ENCODE results near the gene NAIF1.
"Not testable (repeated sequence)": the region's sequence is repeated elsewhere in the genome, so short reads cannot be mapped to it uniquely, and the experiment has no call there.

The NAIF1 gene

DNA sequence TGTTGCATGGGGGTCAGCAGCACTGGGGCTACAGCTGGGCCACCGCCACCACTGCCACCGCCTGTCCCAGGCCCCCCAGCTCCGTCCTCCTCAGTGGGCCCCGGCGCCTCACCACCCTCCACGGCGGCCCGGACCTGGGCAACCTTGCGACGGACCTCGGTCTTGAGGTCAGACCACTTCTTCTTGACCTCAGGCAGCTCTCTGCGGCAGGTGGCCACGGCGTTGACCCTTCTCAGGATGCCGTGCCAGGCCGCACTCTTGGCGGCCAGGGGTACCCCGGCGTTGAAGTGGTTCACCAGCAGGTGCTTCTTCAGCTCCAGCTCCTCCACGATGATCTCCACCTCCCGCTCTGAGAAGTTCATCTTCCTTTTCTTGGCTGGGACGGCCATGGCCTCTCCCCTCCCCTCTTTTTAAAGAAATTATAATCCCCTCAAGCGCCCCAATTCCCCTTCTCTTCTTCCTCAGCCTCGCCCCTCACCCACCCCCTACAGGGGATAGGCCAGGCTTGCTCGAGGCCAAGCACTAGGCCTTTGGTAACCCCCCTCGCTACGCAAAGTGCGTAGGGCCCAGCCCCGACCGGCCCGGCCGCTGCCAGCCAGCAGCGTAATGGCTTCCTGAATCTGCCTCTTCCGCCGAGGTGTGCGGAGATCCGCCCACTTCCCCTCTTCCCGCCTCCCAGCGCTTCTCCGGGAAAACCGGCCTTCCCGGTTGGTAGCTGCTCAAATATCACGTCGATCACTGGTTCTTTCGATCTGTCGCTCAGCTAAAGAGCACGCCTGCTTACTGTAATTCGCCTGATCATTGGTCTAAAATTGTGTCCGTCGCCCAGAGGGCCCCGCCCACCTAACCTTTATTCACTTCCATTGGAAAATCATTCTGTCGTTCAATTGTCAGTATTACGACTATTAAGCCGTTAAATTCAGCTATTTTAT is at the start of gene NAIF1:
Gene NAIF1 (minus strand): TSS at position 608 of the 932 bp plus-strand sequence. CDS start 219 bp downstream, at position 389.
- DNase-seq (ENCODE audit: low read depth in 2 of 2, low spot score in 1 of 2) = peak; percentile 86 to 93

GRCh38 chr9:128116104-128117083 is 49.3 kb upstream of the NAIF1 start:
- no peak for DNase-seq (ENCODE audit: low read depth in 2 of 2, low spot score in 1 of 2)

DNA sequence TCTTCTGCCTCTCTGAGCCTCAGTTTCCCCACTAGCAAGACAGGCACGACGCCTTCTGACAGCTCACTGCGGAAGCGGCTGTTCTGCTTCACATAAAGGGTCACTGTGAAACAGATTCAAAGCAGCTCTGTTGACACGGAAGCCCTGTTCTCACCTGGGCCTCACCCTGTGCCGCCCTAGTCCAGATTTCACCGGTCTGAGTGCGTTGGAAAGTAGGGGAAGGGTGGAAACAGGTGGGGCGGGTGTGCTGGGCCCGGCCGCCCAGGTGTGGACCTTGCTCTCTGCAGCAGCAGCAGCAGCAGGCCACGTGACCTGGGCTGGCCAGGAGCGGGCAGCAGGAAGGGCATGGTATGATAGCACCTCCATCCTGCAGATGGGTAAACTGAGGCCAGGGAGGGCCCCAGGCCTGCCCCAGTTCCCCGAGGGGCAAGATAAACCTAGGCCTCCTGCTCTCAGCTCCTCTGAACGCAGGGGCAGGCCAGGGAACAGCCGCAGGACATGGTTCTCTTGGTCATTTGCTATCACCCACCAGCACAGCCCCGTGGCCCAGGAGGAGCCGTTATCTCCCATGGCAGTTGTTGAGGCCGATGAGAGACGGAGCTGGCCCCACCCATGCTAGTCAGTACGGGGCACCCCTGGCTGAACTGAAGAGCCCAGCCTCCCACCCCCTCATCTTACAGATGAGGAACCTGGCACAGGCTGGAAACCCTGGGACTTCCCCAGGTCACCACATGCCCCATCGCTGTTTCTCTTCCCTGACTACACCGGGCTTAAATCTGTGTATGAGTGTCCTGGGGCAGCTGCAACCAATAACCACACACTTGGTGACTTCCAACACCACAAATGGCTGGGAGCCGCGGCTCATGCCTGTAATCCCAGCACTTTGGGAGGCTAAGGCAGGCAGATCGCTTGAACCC is 48.3 kb upstream of the NAIF1 start:
- no peak for DNase-seq (ENCODE audit: low read depth in 2 of 2, low spot score in 1 of 2)

DNA sequence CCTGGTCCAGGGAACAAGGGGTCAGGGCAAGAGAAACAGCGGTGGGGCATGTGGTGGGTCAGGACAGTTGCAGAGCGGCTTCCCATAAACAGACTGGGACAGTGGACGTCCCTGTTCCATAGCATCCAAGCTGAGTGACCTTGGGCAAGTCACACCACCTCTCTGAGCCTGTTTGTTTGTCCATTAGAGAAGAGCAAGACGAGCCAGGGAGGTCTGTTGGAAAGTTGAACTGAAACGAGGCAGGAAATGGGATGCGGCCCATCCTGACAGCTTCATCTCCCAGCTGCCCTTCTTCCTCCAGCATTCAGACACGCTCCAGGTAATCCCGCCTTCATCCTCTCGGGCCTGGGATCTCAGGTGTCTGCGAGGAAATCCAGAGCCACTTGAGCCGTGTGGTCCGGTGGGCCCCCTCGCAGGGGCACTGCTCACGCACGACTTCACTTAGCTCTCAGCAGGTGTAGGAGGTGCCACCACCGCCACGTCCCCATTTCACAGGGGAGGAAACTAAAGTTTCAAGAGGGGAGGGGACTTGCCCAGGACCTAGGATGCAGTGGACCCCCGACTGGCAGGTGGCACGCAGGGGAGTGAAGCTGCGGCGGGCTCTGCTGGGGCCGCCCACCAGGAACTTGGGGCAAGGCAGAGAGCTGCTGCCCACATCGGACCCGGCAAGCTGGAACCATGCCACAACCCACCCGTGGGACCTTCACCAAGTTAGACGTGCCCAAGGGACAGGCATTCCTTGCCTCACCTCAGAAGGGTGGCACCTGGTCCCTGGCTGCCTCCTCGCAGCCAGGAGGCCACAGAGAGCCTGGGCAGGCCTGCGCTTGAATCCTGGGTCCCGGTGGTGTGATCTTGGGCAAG is 47.4 kb upstream of the NAIF1 start:
- DNase-seq (ENCODE audit: low read depth in 2 of 2, low spot score in 1 of 2) = no peak

DNA sequence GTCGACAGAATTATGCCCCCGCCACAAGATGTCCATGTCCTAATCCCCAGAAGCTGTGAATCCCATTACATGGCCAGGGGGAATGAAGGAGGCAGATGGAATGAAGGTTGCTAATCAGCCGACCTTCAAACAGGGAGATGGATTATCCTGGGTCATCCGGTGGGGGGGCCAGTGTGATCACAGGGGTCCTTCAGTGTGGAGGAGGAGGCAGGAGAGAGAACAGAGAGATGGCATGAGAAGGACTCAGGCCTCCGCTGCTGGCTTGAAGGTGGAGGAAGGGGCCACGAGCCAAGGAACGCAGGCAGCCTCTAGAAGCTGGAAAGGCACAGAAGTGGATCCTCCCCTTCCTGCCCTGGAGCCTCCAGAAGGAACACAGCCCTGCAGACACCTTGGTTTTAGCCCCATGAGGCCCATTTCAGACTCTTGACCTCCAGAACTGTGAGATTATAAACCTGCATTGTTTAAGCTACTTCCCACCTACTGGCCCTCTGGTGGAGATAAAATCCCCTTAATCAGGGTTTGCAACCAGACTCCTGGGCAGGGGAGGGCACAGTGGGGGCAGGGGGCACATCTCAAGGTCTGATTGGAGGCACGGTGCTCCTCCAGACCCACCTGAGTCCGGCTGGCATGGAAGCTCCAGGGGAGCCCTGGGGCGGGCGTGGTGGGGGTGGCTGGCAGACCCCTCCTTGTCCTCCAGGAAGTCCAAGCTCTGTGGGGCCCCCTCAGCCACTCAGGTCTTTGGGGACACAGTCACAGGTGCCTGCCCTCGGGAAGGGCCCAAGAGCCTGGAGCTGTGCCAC is 46.6 kb upstream of the NAIF1 start:
- DNase-seq (ENCODE audit: low read depth in 2 of 2, low spot score in 1 of 2) = no peak

GRCh38 chr9:128111726-128112125 is 44.6 kb upstream of the NAIF1 start:
- not testable (repeated sequence) for DNase-seq (ENCODE audit: low read depth in 2 of 2, low spot score in 1 of 2)

- no peak for DNase-seq (ENCODE audit: low read depth in 2 of 2, low spot score in 1 of 2)
Measured at GRCh38 chr9:128109050-128109709, 42.1 kb upstream of the NAIF1 start.

GRCh38 chr9:128108269-128109049 is 41.3 kb upstream of the NAIF1 start:
- no peak for DNase-seq (ENCODE audit: low read depth in 2 of 2, low spot score in 1 of 2)

- DNase-seq (ENCODE audit: low read depth in 2 of 2, low spot score in 1 of 2) = no peak
Measured at GRCh38 chr9:128107468-128108268, 40.5 kb upstream of the NAIF1 start.

DNA sequence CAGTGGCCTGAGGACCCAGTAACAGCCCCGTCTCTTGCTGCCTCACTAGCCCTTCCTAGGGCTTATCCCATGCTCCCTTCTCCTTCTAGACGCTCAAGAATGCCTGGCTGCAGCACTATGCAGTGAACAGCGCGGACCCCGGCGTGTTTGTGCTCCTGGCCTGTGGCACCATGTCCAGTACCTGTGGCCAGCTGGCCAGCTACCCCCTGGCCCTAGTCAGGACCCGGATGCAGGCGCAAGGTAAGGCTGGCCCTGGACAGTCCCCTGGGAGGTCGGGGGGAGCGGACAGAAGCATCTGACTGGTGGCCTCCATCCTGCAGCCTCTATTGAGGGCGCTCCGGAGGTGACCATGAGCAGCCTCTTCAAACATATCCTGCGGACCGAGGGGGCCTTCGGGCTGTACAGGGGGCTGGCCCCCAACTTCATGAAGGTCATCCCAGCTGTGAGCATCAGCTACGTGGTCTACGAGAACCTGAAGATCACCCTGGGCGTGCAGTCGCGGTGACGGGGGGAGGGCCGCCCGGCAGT is 39.9 kb upstream of the NAIF1 start:
- DNase-seq (ENCODE audit: low read depth in 2 of 2, low spot score in 1 of 2) = no peak

- no peak for DNase-seq (ENCODE audit: low read depth in 2 of 2, low spot score in 1 of 2)
Measured at GRCh38 chr9:128106181-128106939, 39.2 kb upstream of the NAIF1 start.

DNA sequence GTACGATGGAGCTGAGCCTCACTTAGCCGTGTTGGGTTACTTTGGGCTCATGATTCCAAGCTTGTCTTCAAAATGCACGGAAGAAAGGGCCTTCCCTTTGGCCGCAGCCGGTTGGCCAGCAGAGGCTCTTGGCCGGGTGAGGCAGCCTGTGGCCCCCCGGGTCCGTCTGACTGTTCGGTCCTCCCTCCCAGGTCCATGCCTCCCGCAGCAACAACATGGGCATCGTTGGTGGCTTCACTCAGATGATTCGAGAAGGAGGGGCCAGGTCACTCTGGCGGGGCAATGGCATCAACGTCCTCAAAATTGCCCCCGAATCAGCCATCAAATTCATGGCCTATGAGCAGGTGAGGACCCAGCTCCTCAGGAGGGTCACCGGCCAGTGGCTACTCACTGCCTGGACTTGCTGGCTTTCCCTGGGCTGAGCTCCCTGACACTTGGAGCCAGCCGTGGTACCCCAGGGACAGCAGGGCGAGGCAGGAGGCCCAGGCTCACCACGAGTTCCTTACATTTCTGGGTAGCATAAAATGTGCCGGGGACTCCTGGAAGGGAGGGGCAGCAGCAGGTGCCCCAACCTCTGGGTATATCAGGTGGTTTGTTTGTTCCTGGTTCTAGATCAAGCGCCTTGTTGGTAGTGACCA is 38.5 kb upstream of the NAIF1 start:
- no peak for DNase-seq (ENCODE audit: low read depth in 2 of 2, low spot score in 1 of 2)

- no peak for DNase-seq (ENCODE audit: low read depth in 2 of 2, low spot score in 1 of 2)
Measured at GRCh38 chr9:128104171-128104618, 37.1 kb upstream of the NAIF1 start.

GRCh38 chr9:128103589-128103962 is 36.5 kb upstream of the NAIF1 start:
- no peak for DNase-seq (ENCODE audit: low read depth in 2 of 2, low spot score in 1 of 2)
